ENCODE measurements around the gene PLCD4.
A peak's percentile ranks its signal among the peaks of the same experiment; 100 is the strongest.

The PLCD4 gene

DNA sequence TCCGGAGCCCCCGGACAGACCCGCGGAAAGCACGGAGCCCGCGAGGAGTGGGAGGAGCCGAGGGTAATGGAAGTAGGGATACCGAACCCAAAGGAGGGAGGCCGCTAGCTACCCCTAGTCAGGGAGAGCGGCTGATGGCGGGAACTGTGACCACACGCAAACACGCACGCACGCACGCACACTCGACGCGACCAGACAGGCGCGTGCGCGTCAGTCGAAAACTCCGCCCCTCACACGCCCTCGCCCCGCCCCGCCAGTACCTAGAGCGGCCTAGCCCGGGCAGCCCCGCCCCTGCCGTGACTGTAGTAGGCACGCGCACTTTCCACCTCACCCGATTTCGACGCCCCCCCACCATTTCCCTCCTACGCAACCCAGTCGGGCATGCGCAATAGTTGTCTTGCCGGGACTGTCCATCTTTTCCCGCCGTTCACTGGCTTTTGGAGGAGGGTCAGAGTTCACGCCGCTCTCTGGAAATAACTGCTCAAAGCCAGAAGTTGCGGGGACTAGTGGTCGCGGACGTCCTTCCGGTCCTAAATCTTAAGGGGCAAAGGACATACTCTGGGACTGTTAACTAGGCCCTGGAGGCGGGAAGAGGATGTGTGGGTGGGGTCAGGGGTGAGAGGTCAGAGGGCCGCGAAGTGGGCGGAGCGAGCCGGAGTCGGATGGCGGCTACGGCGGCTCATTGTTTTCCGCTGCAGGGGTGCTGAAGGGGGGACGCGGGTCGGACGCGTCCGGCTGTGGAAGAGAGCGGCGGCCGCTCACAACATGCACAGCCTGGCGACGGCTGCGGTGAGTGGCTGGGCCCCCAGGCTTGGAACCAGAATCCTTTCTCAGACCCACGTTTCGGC is 39.3 kb upstream of the PLCD4 start, which contains the start of the genes CNOT9 and USP37:
TSS of gene CNOT9 (plus strand) at position 650 of the 848 bp plus-strand sequence. CDS start at position 766, 116 bp downstream.
TSS of gene USP37 (minus strand) at position 162 of the 848 bp plus-strand sequence. CDS start 9,698 bp downstream, outside the sequence.
- peak within 1 kb of the TSS; percentile 88 to 91 for H3K27ac ChIP-seq
- DNase-seq (ENCODE audit: low spot score) = peak; percentile 99
- TF ChIP-seq, protein P1, sequence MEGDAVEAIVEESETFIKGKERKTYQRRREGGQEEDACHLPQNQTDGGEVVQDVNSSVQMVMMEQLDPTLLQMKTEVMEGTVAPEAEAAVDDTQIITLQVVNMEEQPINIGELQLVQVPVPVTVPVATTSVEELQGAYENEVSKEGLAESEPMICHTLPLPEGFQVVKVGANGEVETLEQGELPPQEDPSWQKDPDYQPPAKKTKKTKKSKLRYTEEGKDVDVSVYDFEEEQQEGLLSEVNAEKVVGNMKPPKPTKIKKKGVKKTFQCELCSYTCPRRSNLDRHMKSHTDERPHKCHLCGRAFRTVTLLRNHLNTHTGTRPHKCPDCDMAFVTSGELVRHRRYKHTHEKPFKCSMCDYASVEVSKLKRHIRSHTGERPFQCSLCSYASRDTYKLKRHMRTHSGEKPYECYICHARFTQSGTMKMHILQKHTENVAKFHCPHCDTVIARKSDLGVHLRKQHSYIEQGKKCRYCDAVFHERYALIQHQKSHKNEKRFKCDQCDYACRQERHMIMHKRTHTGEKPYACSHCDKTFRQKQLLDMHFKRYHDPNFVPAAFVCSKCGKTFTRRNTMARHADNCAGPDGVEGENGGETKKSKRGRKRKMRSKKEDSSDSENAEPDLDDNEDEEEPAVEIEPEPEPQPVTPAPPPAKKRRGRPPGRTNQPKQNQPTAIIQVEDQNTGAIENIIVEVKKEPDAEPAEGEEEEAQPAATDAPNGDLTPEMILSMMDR (IDR thresholded peaks at IDR 0.05) = no peak
- H3K4me3 ChIP-seq = peak within 1 kb of the TSS; percentile 95

DNA sequence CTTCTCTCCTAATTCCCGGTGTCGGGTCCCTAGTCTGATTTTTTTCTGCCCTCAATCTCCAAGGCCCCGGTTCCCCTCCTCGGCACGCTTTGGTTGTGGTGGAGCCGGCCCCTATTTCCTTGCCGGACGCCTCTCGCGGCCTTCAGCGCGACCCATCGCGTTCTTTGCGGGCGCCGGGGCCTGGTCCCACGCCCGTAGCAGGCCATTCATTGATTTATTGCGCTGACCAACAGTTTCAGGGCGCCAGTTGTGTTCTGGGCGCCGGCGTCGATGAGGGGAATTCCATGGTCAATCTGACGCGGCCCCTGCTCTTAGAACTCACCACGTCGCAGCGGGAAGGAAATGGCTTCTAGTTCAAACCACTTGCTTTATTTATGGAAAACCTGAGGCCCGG is 38.7 kb upstream of the PLCD4 start:
- DNase-seq (ENCODE audit: low spot score) = peak; percentile 78
- Histone ChIP-seq H3K4me3 (peak overlapping the region; percentile 95), H3K27ac (peak overlapping the region; percentile 88 to 91)
- TF ChIP-seq, protein P1 (IDR thresholded peaks at IDR 0.05) = no peak

DNA sequence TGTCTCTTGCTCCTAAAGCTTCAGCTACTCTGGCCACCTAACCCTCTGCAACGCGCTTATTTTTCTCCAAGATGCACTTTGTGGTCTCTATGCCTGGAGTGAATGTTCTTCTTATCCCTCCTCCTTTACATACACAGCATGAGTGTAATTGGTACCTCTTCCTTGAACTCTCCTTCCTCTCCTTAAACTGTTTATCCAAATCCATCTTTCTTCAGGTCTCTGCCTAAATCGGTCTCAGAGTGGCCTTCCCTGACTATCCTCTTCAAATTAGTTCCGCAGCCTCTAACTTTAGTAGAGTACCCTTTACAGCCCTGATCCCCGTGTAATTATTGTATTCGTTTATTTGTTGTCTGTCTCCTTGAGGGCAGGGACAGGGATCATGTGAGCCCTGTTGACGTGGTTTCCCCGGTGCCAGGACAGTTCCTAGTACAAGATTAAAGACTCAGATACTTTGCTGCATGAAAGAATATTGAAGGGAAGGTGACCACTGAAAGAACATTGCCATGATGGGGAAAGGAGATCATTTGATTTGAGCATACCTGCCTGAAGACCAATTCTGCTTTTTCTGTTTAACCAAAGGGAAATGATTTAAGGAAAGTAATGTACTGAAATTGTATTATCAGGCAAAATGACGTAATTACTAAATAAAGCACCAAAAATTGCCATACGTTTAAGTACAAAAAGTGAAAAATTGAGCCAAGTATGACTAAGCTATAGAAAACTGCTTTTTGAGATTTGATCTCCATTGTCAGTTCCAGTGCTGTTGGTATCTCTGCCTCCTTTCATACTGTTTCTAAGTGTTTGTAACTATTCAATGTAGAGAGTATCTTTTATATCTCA is 37.8 kb upstream of the PLCD4 start:
- Histone ChIP-seq H3K27ac (peak overlapping the region; percentile 88 to 91), H3K4me3 (peak overlapping the region; percentile 95)
- TF ChIP-seq, protein P1 (IDR thresholded peaks at IDR 0.05) = no peak
- no peak for DNase-seq (ENCODE audit: low spot score)

DNA sequence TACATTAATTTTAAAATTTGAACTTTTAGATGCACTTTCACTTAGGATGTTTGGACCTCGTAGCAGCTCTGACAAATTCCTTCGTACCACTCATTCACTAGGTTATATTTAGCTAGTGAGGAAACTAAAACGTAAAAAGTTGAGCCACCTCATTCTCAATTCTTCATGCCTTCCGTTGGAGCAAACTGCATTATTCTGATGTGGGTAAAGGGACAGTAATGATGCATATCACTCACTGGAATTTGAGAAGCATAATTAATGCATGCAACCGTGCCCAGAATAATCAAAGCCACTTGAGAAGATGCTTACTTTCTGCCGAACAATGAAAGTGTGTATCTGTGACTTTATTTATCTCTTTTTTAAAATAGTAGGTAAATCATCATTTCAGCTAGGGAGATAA is 36.8 kb upstream of the PLCD4 start:
- no peak for DNase-seq (ENCODE audit: low spot score)
- H3K4me3 ChIP-seq = peak overlapping the region; percentile 95
- no peak overlapping the region for H3K27ac ChIP-seq

DNA sequence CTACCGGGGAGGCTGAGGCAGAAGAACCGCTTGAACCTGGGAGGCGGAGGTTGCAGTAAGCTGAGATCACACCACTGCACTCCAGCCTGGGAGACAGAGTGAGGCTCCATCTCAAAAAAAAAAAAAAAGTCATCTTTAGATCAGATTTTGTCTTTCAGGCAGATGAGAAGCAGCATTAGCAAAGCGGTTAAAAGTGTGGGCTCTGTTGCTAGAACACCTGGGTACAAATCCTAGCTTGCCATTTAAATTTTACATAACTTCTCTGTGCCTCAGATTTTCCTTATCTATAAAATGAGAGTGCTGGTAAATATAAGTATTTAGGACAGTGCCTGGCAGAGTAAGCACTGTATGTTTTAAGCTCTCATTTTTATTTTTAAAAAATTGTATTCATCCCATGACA is 30.8 kb upstream of the PLCD4 start:
- TF ChIP-seq, protein P1 (IDR thresholded peaks at IDR 0.05) = no peak
- H3K4me3 ChIP-seq = no peak overlapping the region
- H3K27ac ChIP-seq = no peak overlapping the region
- no peak for DNase-seq (ENCODE audit: low spot score)

More for the DNA sequence above, 36.8 kb upstream of the PLCD4 start:
- TF ChIP-seq, protein P1 (IDR thresholded peaks at IDR 0.05) = no peak

DNA sequence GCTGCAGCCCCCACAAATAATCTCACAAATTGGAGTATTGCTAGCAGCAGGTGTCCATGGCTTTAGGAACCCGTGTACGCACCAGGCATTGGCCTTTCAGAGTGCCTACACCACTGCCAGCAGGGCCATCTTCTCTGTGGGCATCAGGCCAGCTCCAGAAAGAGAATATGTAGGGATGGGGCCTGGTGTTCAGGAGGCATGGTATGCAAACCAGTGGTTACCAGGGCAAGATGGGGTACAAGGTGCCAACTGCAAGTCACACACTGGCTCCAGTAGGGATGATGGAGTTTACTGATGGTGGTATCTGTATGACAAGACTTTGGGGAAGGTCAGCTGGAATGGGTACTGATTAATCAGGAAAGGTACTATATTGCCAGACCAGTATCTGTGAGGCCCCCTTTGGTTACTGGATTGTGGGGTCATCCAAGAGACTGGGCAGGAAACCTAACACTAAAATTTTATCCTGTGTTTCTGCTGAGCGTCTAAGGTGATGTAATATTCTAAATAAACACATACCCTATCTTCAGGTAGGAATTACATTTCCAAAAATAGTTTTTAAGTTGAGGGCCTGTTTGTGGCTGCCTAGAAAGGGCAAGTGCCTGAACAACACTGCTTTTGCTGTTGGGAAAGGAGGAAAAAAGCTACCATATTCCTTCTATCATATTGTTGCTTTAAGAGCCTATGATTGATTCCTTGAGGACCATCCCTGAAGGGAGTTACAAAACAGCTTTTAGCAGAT is 30.0 kb upstream of the PLCD4 start:
- no peak for DNase-seq (ENCODE audit: low spot score)
- TF ChIP-seq, protein P1 (IDR thresholded peaks at IDR 0.05) = no peak
- H3K4me3 ChIP-seq = no peak overlapping the region
- no peak overlapping the region for H3K27ac ChIP-seq

Data from coronary artery (tissue), 2 donors.